HG02678 (cell line): ENCODE results near the gene KRTAP10-5.
"Not testable (repeated sequence)": the region's sequence is repeated elsewhere in the genome, so short reads cannot be mapped to it uniquely, and the experiment has no call there.

Experiments
- ATAC-seq: cut with Tn5 transposase; IDR thresholded peaks from one replicate; pipeline ENCODE4 v1.9.1; 2021; ENCODE audit warnings: mild to moderate bottlenecking, moderate library complexity; ENCODE audit not compliant: unreplicated experiment

Gene KRTAP10-5

DNA sequence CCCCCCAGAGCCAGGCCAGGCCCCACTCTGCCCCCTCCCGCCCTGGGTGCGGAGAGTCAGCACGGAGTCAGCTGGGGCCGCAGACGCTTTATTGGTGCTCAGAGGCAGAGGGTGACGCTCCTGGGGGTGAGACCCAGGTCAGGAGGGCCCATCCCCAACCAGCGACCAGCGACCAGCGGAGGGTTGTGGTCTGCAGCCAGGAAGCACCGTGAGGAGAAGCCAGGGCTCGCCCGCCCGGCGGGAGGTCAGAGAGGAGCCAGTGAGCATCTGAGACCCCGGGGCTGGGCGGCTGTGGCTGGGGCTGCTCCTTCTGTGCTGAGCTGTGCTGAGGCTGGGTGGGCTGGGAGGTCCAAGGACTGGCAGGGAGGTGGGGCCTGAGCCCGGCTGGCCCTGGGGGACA, 30.1 kb downstream of the KRTAP10-5 start:
- not testable (repeated sequence) for ATAC-seq

DNA sequence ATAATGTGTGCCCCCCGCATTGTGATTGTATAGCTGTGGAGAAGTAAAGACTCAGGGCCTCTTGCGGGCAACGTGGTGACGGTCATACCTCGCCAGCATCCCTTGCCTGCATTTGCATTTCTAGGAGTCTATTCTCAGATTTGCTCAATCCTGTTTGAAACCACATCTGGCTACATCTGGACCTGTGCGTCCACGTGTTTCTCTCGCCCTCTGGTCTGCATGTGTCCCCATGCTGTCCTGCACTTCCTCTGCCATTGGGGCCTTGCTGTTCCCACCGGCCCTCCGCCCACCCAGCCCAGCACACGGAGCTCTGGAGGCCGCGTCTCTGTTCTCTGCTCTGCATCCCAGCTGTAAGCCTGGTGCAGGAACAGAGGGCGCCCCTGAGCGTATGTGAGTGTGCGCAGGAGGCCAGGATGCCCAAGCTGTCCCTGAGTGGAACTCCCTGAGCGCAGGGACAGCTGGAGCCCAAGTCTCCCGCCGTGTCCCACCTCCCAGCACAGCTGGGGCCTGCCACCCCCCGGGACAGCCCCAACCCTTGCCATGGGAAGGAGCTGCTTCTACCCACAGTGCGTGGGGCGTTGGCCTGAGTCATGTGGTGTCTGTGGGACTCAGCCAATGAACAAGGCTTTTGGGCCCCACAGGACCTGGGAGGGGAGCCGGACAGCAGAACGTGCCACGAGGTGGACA, 30.7 kb downstream of the KRTAP10-5 start:
- no peak for ATAC-seq

GRCh38 chr21:44548922-44549321, 31.5 kb downstream of the KRTAP10-5 start:
- no peak for ATAC-seq

GRCh38 chr21:44548381-44548780, 32.0 kb downstream of the KRTAP10-5 start:
- no peak for ATAC-seq

- no peak for ATAC-seq
Observed at GRCh38 chr21:44547656-44548331, 32.6 kb downstream of the KRTAP10-5 start.

DNA sequence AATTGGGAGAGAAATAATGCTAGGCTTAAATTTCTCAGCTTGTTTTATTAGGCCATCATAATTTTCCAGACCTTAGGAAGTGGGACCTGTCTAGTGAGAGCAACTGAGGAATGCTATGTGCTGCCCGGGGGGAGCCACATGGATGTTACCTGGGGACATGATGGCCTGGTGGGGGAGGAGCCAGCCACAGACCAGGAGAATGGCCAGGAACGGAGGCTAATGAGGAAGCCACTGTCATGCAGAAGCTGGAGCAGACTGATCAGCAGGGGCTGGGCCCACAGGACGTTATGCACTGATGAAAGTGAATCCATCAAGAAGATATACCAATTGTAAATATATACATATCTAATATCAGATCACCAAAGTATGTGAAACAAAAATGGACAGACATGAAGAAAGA, 35.8 kb downstream of the KRTAP10-5 start:
- ATAC-seq, result no peak

DNA sequence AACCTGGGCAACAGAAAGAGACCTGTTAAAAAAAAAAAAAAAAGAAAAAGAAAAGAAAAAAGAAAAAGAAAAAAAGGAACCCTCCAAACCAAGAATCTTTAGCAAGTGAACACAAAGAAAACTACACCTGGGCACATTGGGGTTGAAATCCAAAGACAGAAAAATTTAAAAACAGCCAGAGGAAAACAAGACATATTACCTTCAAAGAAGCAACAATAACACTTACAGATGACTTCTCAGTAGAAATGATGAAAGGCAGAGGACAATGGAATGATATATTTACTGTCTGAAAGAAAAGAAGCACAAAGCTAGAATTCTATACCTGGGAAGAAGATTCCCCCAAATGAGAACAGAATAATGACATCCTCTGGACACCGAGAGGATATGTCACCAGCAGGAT, 37.7 kb downstream of the KRTAP10-5 start:
- ATAC-seq, result no peak

DNA sequence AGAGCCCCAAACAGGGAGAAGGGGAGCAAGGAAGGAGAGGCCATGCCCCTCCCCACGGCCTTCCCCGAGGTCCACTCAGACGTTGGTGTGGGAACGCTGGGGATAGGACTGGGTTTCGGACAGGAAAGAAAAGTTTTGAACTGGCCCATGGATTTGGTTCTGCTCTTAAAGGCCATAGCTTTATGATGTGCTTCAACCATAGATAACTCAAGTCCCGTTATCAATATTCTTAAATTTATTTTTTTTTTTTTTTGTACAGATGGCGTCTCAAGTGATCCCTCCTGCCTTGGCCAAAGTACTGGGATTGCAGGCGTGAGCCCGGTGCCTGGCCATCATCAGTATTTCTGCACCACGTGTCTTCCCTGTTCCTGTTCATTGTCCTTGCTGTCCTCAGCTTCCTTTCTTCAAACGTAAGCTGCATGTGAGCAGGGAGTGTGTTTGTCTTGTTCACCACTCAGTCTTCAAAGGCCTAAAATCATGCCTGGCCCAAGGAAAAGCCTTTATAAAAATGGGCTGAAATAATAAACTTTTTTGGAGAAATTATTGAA, 39.6 kb downstream of the KRTAP10-5 start:
- ATAC-seq, result no peak

GRCh38 chr21:44539991-44540666, 40.3 kb downstream of the KRTAP10-5 start, which contains the start of gene KRTAP10-1:
TSS of gene KRTAP10-1 (minus strand) at chr21:44540195. CDS start at chr21:44540150, 45 bp downstream.
- no peak for ATAC-seq

DNA sequence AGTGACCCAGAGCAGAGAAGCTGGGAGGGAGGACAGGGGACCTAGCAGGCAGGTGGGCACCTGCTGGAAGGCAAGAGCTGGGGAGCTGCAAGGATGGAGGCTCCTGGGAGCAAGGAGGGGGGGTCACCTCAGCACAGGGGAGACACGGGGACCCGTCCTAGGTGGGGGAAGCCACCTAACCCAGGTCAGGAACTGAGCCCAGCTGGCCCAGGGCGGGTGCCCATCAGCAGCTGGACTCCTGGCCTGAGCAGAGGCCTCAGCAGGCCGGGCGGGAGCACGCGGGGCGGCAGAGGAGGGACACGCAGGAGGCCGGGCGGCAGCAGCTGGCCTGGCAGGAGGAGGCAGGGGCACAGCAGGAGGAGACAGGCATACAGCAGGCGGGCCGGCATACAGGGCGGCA, 41.4 kb downstream of the KRTAP10-5 start:
- no peak for ATAC-seq

DNA sequence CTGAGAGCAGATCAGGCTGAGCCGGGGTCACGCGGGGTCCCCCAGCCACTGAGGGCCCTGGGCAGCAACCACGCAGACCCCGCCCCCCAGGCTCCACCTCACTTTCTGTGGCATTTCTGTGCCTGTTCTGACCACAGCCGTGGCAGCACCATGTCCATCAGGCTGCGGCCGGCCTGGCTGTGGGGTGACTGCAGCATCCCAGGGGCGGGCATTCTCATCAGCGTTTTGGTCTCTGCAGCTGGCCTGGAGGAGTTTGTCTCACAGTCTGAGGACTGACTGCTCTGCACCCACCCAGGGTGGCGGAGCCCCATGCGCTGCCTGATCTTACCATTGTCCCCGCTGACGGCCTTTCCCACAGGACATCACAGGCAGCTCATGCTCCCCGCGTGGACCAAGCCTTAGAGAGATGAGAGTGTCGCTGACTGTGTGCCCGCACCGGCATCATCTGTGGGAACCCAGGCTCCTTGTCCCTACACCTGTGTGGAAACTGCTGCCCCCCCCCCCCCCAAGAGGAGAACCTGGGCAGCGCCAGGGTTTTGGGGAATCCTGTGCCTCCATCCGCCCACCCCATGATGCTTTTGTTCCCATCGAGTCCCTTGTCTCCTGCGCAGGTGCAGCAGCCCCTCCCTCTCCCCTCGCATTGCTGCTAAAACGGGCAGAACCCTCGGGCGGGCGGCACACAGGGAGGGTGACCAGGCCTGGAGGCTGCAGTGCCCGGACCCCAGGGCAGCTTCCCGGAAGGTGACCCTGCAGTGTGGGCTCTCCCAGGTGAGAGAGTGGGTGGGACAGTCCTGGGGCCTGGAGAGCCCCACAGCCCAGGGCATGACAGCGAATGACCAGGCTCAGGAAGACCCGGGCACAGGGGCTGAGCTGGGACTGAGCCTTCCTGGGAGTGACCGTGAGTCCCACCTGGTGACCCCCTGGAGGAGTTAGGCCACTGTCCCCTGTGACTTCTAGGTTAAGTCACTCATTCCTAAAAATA, 42.2 kb downstream of the KRTAP10-5 start:
- ATAC-seq, result no peak

GRCh38 chr21:44535963-44536362, 44.4 kb downstream of the KRTAP10-5 start:
- ATAC-seq, result no peak

GRCh38 chr21:44534688-44535087, 45.7 kb downstream of the KRTAP10-5 start:
- no peak for ATAC-seq

GRCh38 chr21:44533891-44534627, 46.3 kb downstream of the KRTAP10-5 start:
- ATAC-seq, result no peak

GRCh38 chr21:44533121-44533890, 47.1 kb downstream of the KRTAP10-5 start:
- ATAC-seq, result no peak

- ATAC-seq, result no peak
Observed at GRCh38 chr21:44532712-44533111, 47.7 kb downstream of the KRTAP10-5 start.

- ATAC-seq, result no peak
Observed at GRCh38 chr21:44531606-44532564, 48.5 kb downstream of the KRTAP10-5 start.
